HepG2 (cell line): ENCODE measurements around the gene TAF11. TPM values are rescaled to one million over a fixed set of nuclear protein-coding genes. Genes with fewer than 3 reads are reported as not detected.

Experiments
- ARNT2 ChIP-seq: sonication (generic); formaldehyde crosslinking; IDR thresholded peaks from 2 replicates; pipeline ENCODE4 v1.8.0; 2022; ENCODE audit warnings: mild to moderate bottlenecking, low read depth, missing genetic modification reagents, moderate library complexity
- ATF3 ChIP-seq: sonication (generic); formaldehyde crosslinking; IDR thresholded peaks from 2 replicates; pipeline ENCODE4 v1.4.0; 2020; ENCODE audit warnings: missing genetic modification reagents
- ELF4 ChIP-seq: sonication (generic); formaldehyde crosslinking; IDR thresholded peaks from 2 replicates; pipeline ENCODE4 v1.5.0; 2020; ENCODE audit warnings: missing genetic modification reagents, mild to moderate bottlenecking, moderate library complexity, borderline replicate concordance
- GABPA ChIP-seq, 2 experiments: IDR thresholded peaks; 2 replicates each; pipeline ENCODE4 v1.6.1; 2011 to 2016; ENCODE audit warnings: low read depth in 2 of 2, low read length in 1 of 2, missing biosample characterization in 1 of 2, missing genetic modification characterization in 1 of 2
- HBP1 ChIP-seq: IDR thresholded peaks from 2 replicates; pipeline ENCODE4 v1.6.1; 2016; ENCODE audit warnings: low read depth, control low read depth
- NFATC3 ChIP-seq: sonication (generic); formaldehyde crosslinking; IDR thresholded peaks from 2 replicates; pipeline ENCODE4 v1.5.1; 2020; ENCODE audit warnings: mild to moderate bottlenecking, missing genetic modification reagents
- NFIC ChIP-seq: IDR thresholded peaks from 2 replicates; pipeline ENCODE4 v1.6.1; 2012; ENCODE audit warnings: mild to moderate bottlenecking, low read length, inconsistent platforms
- RAD21 ChIP-seq: fragments of 450-650 bp; formaldehyde crosslinking; IDR thresholded peaks from 2 replicates; pipeline ENCODE4 v1.5.0; 2020; ENCODE audit warnings: mild to moderate bottlenecking
- REST ChIP-seq, 2 experiments: IDR thresholded peaks; 2 replicates each; pipeline ENCODE4 v1.6.1; 2011 to 2012; ENCODE audit warnings: low read length in 2 of 2, borderline replicate concordance in 1 of 2, low read depth in 1 of 2, mild to moderate bottlenecking in 1 of 2, moderate library complexity in 1 of 2
- TBX2 ChIP-seq: sonication (generic); formaldehyde crosslinking; IDR thresholded peaks from 2 replicates; pipeline ENCODE4 v1.5.0; 2020; ENCODE audit warnings: missing genetic modification reagents, mild to moderate bottlenecking, borderline replicate concordance
- ZNF18 ChIP-seq: sonication (generic); formaldehyde crosslinking; IDR thresholded peaks from 2 replicates; pipeline ENCODE4 v1.8.0; 2022; ENCODE audit warnings: mild to moderate bottlenecking, missing genetic modification reagents; ENCODE audit not compliant: insufficient replicate concordance
- ZNF263 ChIP-seq: sonication (generic); formaldehyde crosslinking; IDR thresholded peaks from 2 replicates; pipeline ENCODE4 v1.4.0; 2020; ENCODE audit warnings: missing genetic modification reagents
- ZNF720 ChIP-seq: sonication (generic); formaldehyde crosslinking; IDR thresholded peaks from 2 replicates; pipeline ENCODE4 v1.4.0; 2020; ENCODE audit warnings: missing genetic modification reagents
- ZSCAN12 ChIP-seq: sonication (generic); formaldehyde crosslinking; IDR thresholded peaks from 2 replicates; pipeline ENCODE4 v1.9.0; 2021; ENCODE audit warnings: mild to moderate bottlenecking, missing genetic modification reagents
- ZSCAN5A ChIP-seq: sonication (generic); formaldehyde crosslinking; IDR thresholded peaks from 2 replicates; pipeline ENCODE4 v1.8.0; 2022; ENCODE audit warnings: mild to moderate bottlenecking, missing genetic modification reagents, borderline replicate concordance
- polyA plus RNA-seq, 8 experiments: library from polyadenylated mRNA; depleted of rRNA in 3 of 8; stranded (reverse) in 7 of 8; unstranded in 1 of 8; fragments of >200 nt; fragmentation: Illumina TruSeq in 4 of 8; extraction: Trizol in 4 of 8; gene quantifications; 2 replicates each; pipeline versions ENCODE4 v1.2.1 to v1.2.3, GENCODE V29; 2011 to 2016; ENCODE audit warnings: low read depth in 4 of 8, missing spikeins in 1 of 8, mixed read lengths in 1 of 8; ENCODE audit not compliant: insufficient read depth in 1 of 8
- total RNA-seq, 5 experiments: library from RNA; depleted of rRNA; stranded (reverse); fragments of >200 nt; fragmentation: Illumina TruSeq; extraction: Trizol; gene quantifications; 2 replicates each; pipeline ENCODE4 v1.2.3, GENCODE V29; 2016; ENCODE audit warnings: low read depth in 1 of 5

Gene TAF11
- total and polyA plus RNA-seq, 2 of the 13 experiments (the other 11 are each of a cell fraction or from before 2014, with no cell fraction given), result 35.4 to 73.6 TPM

GRCh38 chr6:34887753-34888513 is at the start of gene TAF11 (continued):
- TF ChIP-seq ZSCAN5A (CRISPR knock-in tag) (peak; percentile 69; the same call in 1 of the 2 replicates), TBX2 (CRISPR knock-in tag) (peak; percentile 70), REST (IDR thresholded peaks at IDR 0.05; ENCODE audit: borderline replicate concordance in 1 of 2, low read depth in 1 of 2, low read length in 2 of 2) (peak in 1 of 2 experiments; percentile 59; a peak in 2 of 4 replicates), ATF3 (CRISPR knock-in tag) (peak; percentile 72; the same call in 1 of the 2 replicates), NFIC (peak; percentile 61; the same call in 1 of the 2 replicates), ARNT2 (CRISPR knock-in tag) (peak; percentile 88), ELF4 (CRISPR knock-in tag) (peak; percentile 96), NFATC3 (0 out of 2 replicates have a peak, but pooled peaks have one; percentile 82), ZSCAN12 (0 out of 2 replicates have a peak, but pooled peaks have one; percentile 10), ZNF720 (CRISPR knock-in tag) (no peak), HBP1 (CRISPR knock-in tag) (peak; percentile 93), RAD21 (CRISPR knock-in tag) (peak; percentile 40; the same call in 1 of the 2 replicates), ZNF18 (CRISPR knock-in tag) (no peak), GABPA (IDR thresholded peaks at IDR 0.05; ENCODE audit: low read depth, low read length) (peak; percentile 70), GABPA (CRISPR knock-in tag; IDR thresholded peaks at IDR 0.05; ENCODE audit: low read depth) (peak; percentile 95), ZNF263 (0 out of 2 replicates have a peak, but pooled peaks have one; percentile 31)
